Measurements from ENCODE around the gene MATCAP1.

DNA sequence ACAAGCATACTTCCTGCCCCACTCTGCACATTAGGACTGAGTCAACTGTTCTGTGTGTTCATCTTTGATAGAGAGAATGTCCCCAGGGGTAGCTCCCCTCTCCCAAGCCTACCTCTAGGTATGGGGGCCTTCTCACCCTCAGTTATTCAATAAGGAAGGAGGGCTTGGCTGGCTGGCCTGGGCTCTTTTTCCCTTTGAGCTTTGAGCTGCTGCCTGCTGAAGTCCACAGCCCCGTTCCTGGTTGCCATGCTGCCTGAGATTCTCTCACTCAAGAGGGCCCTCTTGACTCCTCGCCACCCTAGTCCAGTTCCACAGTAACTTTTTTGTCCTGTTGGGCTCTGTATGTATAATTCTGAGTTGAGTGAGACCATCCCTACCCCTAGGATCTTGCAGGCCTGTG is 38.0 kb downstream of the MATCAP1 start:
- TF ChIP-seq POLR2A (IDR thresholded peaks at IDR 0.05; ENCODE audit: low read depth, low read length) = no peak
- no peak for TF ChIP-seq TAF1 (IDR thresholded peaks at IDR 0.05; ENCODE audit: low read depth, low read length)
- no peak for TF ChIP-seq POU2F2 (IDR thresholded peaks at IDR 0.05; ENCODE audit: low read depth, low read length)
- TF ChIP-seq POLR2AphosphoS5 (IDR thresholded peaks at IDR 0.05; ENCODE audit: low read depth, low read length) = no peak
